Right renal cortex interstitium (tissue), 3 donors: ENCODE data around the gene TMEM150B. TPM values are rescaled to one million over a fixed set of nuclear protein-coding genes. Genes with fewer than 3 reads are reported as not detected.

ENCODE experiments used
- DNase-seq, 3 donors: peaks; one replicate each; pipeline ENCODE4 v3.0.0-alpha.2; 2013; ENCODE audit warnings: low read depth in 3 of 3, low spot score in 2 of 3
- polyA plus RNA-seq, 3 donors: library from polyadenylated mRNA; unstranded; fragments of 120-200 nt; gene quantifications; one replicate each; pipeline ENCODE4 v1.2.1, GENCODE V29; 2013; ENCODE audit not compliant: insufficient read length in 3 of 3

TMEM150B gene
- polyA plus RNA-seq: 1 to 10 TPM in 2 of 3 donors, under 1 TPM in 1; 0.83 to 1.6 (median 1.1) TPM

- no peak for DNase-seq
These were observed at the start of gene TMEM150B for GRCh38 chr19:55325172-55325571. Gene TMEM150B, minus strand, starts transcription at chr19:55325341. Its CDS starts 4,305 bp downstream, at chr19:55321036.

- DNase-seq: no peak
These were observed 49.0 kb upstream of the TMEM150B start for GRCh38 chr19:55373993-55374757.

- no peak for DNase-seq
These were observed 48.3 kb upstream of the TMEM150B start for GRCh38 chr19:55373306-55373992.

- DNase-seq: no peak
These were observed 47.4 kb upstream of the TMEM150B start for GRCh38 chr19:55372316-55373081.

GRCh38 chr19:55370305-55370988 lies 45.3 kb upstream of the TMEM150B start, which contains the start of gene IL11:
Gene IL11, minus strand, starts transcription at chr19:55370463. Its CDS starts 153 bp downstream, at chr19:55370310.
- DNase-seq: no peak

- DNase-seq: no peak
These were observed 44.6 kb upstream of the TMEM150B start for GRCh38 chr19:55369653-55370304.

DNA sequence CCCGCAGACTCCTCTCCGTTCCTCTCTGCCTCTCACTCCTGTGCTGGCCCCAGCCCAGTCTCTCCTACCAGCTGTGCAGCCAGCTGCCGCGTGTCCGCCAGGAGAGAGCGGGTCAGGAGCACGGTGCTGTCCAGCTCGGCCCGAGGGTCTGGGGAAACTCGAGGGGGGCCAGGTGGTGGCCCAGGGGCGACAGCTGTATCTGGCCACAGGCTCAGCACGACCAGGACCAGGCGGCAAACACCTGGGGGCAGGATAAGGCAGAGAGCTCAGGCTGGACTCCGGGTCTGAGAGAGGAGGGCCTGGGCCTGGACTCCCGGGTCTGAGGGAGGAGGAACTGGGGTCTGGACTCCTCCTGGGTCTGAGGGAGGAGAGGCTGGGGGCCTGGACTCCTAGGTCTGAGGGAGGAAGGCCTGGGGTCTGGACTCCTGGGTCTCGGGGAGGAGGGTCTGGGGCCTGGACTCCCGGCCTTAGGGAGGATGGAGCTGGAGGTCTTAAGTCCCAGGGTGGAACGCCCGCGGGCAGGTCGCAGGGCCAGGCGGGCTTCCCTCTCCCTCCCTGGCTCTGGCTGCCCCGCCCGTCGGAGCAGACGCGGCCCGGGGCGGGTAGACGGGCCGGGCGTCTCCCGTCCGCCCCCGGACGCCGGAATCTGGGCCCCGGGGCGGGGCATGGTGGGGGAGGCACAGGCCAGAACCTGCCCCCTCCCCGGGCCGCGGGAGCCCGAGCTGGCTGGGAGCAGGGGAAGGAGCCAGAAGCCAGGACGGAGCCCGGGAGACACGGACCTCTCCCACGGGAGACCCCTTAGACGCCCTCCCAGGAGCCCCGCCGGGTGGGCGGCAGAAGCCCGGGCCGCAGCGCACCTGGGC lies 43.8 kb upstream of the TMEM150B start:
- no peak for DNase-seq

DNA sequence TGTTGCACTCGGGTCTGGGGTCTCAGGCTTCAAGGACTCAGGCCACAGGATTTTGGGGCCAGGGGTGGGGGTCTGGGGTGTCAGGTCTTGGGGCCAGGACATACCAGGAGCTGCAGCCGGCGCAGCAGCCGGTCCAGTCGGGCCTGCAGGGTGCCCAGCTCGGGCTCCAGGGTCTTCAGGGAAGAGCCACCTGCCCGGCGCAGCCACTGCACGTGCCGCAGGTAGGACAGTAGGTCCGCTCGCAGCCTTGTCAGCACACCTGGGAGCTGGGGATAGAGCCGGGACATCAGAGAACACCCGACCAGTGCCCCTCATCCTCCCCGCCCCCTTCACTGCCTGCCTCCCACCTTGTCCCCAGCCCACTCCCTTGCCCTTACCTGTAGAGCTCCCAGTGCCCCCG lies 43.0 kb upstream of the TMEM150B start:
- DNase-seq: no peak

- no peak for DNase-seq
These were observed 41.6 kb upstream of the TMEM150B start for GRCh38 chr19:55366790-55367189.

- DNase-seq: no peak
These were observed 40.8 kb upstream of the TMEM150B start for GRCh38 chr19:55365964-55366363.

GRCh38 chr19:55365245-55365644 lies 40.1 kb upstream of the TMEM150B start:
- no peak for DNase-seq

- no peak for DNase-seq
These were observed 38.0 kb upstream of the TMEM150B start, which contains the start of gene GARIN5B for GRCh38 chr19:55362990-55363716. Gene GARIN5B, minus strand, starts transcription at chr19:55363260. Its CDS starts 194 bp downstream, at chr19:55363066.

DNA sequence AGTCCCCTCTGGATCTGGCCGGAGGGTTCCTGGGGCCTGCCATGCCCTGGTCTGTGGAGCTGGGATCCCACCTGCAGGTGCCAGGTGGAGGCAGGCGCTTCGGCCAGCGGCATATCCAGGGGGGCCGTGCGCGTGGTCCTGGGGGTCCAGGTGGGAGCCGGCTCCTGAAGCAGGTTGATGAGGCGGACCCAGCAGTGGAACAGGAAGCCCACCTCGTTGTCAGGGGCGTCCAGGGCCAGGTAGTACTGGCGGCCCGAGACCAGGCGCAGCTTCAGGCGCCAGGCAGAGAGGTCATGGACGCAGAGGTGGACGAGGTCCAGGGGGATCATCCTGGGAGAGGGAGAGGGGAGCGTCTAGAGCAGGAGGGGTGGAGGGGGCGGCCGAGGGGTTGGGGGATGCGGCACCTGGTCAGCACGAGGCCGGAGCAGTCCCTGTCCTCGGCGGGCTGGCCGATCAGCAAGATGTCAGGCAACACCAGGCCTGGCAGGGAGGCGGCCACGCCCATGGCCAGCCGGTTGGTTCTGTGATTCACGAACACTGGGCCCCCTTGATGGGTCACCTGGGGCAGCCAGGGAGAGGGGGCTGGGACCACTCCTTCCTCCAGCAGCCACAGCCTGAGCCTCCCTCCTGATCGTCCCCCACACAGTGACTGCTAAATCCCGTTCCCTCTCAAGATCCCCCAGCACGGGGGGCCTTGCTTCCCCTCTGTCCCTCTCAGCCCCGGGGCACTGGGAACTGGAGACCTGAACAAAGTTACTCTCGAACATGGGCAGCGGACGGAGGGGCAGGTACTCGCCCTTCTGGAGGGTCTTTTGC lies 37.2 kb upstream of the TMEM150B start:
- DNase-seq: no peak

GRCh38 chr19:55360902-55361301 lies 35.8 kb upstream of the TMEM150B start:
- DNase-seq: no peak

- DNase-seq: no peak
These were observed 34.1 kb upstream of the TMEM150B start for GRCh38 chr19:55358943-55359908.

DNA sequence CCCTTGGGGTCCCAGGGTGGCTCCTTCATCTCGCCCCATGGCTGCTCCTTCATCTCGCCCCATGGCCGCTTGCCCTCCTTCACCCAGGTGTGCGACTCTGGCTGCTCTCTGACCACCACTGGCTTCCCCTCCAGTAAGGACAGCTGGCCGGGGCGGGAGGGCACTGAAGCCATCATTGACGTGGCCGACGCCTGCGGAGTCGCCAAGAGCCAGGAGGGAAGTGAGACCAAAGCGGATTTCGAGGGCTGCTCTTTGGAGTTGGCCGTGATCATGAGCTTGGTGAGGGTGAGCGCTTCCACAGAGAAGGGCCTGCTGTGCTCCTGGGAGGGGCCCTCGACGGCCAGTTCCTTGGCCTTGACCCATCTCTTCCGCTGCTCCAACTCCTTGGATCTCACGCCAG lies 33.4 kb upstream of the TMEM150B start:
- no peak for DNase-seq
